HTR-8/SVneo (cell line): ENCODE data around the gene TREML4.
"Not testable (repeated sequence)": the region's sequence is repeated elsewhere in the genome, so short reads cannot be mapped to it uniquely, and the experiment has no call there.

Experiments
- DNase-seq: peaks from one replicate; pipeline ENCODE4 v3.0.0; 2011; ENCODE audit warnings: low spot score, mixed read lengths; ENCODE audit not compliant: insufficient read length
- FAIRE-seq: peaks from 2 replicates; lab custom pipeline; 2011; peaks lifted over from hg19 to GRCh38; lab: Jason Lieb, UNC

TREML4 gene

GRCh38 chr6:41201764-41202173 is 26.4 kb upstream of the TREML4 start:
- FAIRE-seq (no peak), DNase-seq (no peak)

DNA sequence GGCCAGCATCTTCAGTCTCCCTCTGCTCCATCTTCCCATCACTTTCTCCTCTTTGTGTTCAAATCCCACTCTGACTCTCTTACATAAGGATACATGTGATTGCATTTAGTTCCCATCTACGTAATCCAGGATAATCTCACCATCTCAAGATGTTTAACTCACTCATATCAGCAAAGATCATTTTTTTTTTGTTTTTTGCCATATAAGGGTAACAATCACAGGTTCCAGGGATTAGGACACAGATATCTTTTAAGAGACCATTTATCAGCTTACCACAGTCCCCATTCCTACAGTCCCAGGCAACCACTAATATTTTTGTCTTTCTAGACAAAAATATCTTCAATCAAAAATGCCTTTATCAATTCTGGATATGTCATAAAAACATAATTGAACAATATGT is 24.0 kb upstream of the TREML4 start:
- DNase-seq (no peak), FAIRE-seq (no peak)

- no peak for DNase-seq
- no peak for FAIRE-seq
Observed at GRCh38 chr6:41208439-41209106, 19.6 kb upstream of the TREML4 start.

GRCh38 chr6:41209547-41210320 is 18.4 kb upstream of the TREML4 start:
- FAIRE-seq (no peak), DNase-seq (no peak)

DNA sequence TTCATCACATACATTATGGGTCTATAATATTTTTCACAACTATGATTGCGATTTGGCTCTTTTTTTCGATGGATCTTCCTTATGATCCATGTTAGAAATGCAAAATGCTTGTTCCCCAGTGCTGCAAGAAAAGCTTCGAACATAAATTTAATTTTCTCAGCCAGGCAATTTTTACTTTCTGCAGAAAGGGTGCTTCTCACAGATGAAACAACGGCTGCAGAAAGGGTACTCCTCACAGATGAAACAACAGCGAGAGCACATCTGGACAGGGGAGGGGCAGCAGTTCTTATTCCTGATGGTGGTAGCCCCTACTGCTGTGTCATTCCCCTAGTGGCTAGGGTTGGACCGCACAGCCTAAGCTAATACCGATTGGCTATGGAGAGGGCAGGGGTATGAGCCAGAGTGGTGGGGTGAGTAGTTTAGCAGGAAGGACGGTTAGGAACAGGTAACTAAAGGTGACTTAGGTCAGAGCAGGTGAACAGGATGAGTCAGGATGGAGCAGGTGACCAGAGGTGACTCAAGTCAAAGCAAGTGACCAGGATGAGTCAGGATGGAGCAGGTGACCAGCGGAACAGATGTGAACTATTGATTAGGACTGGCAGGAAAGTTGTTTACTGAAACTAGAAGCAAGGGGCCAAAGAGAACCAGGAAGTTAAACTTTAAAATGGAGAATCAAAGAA is 13.4 kb upstream of the TREML4 start:
- DNase-seq, result no peak
- no peak for FAIRE-seq

DNA sequence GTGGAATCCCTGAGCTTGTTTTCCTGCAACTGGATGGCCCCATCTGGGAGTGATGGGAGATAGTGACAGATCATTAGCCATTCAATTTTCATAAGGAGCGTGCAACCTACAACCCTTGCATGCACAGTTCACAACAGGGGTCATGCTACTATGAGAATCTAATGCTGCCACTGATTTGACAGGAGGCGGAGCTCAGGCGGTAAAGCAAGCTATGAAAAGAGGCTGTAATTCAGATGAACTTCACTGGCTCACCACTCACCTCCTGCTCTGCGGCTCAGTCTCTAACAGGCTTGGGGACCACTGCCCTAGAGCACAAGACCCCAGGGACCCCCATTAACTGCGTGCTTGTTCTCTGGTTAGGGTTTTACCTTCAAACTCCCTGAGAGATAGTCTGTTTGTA is 12.4 kb upstream of the TREML4 start:
- no peak for DNase-seq
- no peak for FAIRE-seq

DNA sequence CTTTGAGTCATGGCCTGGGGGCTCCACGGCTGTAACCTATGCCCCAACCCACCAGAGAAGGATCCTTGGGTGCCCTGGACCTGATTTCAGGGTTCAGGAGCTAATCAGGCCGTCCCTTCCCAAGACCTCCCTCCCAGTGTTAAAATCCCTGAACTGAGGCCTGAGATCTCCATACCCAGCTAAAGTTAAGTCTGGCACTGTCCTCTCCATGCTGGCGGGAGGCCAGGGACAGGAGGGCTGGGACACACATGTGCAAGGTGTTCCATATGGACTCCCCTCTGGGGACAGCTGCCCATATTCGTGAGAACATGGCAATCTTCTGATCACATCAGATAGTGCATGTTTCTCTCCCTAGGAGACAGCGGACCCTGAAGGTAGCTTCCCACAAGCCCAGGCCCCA is 11.5 kb upstream of the TREML4 start:
- FAIRE-seq (no peak), DNase-seq (no peak)

- DNase-seq (no peak), FAIRE-seq (no peak)
Observed at GRCh38 chr6:41222045-41222444, 6.1 kb upstream of the TREML4 start.

- FAIRE-seq (no peak), DNase-seq (no peak)
Observed at GRCh38 chr6:41222513-41222912, 5.6 kb upstream of the TREML4 start.

DNA sequence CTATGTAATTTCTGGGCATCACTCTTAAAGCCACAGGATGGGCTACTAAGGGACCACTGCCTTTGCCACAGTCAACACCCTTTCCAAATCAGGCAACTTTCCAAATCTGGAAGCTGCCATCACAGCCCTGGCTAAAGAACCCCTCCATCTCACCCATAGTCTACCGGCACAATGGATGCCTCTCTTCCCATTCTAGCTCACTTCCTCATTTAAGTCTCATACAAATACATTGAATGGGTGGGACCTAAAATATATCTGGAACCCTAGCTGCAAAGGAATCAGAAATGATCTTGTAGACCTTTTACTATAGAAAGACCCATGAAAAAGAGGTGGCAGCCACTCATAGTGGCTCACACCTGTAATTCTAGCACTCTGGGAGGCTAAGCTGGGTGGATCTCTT is 3.3 kb upstream of the TREML4 start:
- FAIRE-seq (no peak), DNase-seq (no peak)

GRCh38 chr6:41226752-41227151 is 1.4 kb upstream of the TREML4 start:
- DNase-seq (no peak), FAIRE-seq (peak; percentile 28)

GRCh38 chr6:41228616-41229015 is 467 bp downstream of the TREML4 start:
- no peak for FAIRE-seq

GRCh38 chr6:41229721-41230120 is 1.6 kb downstream of the TREML4 start:
- DNase-seq (no peak), FAIRE-seq (no peak)

More at GRCh38 chr6:41228616-41229015, 467 bp downstream of the TREML4 start:
- DNase-seq, result no peak

GRCh38 chr6:41231246-41231645 is 3.1 kb downstream of the TREML4 start:
- DNase-seq, result no peak
- FAIRE-seq, result no peak

- DNase-seq (no peak), FAIRE-seq (no peak)
Observed at GRCh38 chr6:41232667-41233066, 4.5 kb downstream of the TREML4 start.

DNA sequence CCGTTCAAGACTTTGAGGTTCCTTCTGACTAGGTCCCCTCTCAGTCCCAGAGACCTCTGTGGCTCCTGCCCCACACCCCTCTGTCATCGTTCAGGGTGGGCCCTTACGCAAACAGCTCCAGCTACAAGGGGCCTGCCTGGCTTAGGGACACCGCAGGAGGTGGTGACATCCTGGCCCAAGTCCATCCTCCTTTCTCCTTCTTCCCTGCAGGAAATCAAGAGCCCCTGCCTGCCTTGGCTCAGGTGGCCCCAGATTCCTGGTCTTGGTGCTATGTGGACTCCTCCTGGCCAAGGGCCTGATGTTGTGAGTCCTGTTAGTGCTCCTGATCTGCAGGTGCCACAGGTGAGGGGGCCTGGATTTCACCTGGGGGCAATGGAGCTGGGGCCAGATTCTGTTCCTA is 8.1 kb downstream of the TREML4 start:
- FAIRE-seq, result no peak
- DNase-seq, result no peak

- no peak for FAIRE-seq
- DNase-seq, result no peak
Observed at GRCh38 chr6:41237128-41237527, 9.0 kb downstream of the TREML4 start.

- FAIRE-seq, result no peak
Observed at GRCh38 chr6:41239467-41240159, 11.5 kb downstream of the TREML4 start.

GRCh38 chr6:41246529-41246928 is 18.4 kb downstream of the TREML4 start:
- FAIRE-seq, DNase-seq: not testable (repeated sequence)

More at GRCh38 chr6:41239467-41240159, 11.5 kb downstream of the TREML4 start:
- no peak for DNase-seq

GRCh38 chr6:41247288-41247865 is 19.2 kb downstream of the TREML4 start:
- DNase-seq (no peak), FAIRE-seq (no peak)
